ENCODE measurements around the gene SH3BP5.

GRCh38 chr3:15214758-15215157 is 117.6 kb downstream of the SH3BP5 start:
- TF ChIP-seq, protein P1, sequence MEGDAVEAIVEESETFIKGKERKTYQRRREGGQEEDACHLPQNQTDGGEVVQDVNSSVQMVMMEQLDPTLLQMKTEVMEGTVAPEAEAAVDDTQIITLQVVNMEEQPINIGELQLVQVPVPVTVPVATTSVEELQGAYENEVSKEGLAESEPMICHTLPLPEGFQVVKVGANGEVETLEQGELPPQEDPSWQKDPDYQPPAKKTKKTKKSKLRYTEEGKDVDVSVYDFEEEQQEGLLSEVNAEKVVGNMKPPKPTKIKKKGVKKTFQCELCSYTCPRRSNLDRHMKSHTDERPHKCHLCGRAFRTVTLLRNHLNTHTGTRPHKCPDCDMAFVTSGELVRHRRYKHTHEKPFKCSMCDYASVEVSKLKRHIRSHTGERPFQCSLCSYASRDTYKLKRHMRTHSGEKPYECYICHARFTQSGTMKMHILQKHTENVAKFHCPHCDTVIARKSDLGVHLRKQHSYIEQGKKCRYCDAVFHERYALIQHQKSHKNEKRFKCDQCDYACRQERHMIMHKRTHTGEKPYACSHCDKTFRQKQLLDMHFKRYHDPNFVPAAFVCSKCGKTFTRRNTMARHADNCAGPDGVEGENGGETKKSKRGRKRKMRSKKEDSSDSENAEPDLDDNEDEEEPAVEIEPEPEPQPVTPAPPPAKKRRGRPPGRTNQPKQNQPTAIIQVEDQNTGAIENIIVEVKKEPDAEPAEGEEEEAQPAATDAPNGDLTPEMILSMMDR (conservative IDR thresholded peaks at IDR 0.05; ENCODE audit: low read depth, low read length): no peak
- no peak for TF ChIP-seq EZH2 (IDR thresholded peaks at IDR 0.05; ENCODE audit: borderline replicate concordance, low read depth, low read length, poor library complexity, severe bottlenecking)
